HCT116 (cell line): Measurements from ENCODE around the gene GRHPR. TPM values are rescaled to one million over a fixed set of nuclear protein-coding genes. Genes with fewer than 3 reads are reported as not detected.

ENCODE experiments used
- ATAC-seq: fragments of 200-7000 bp; cut with Tn5 transposase; 2 replicates; pipeline ENCODE4 v1.9.1; 2020; ENCODE audit warnings: mild to moderate bottlenecking, moderate library complexity
- BruUV-seq: library from RNA; stranded (reverse); fragments of 400-500 nt; replicated peaks from 2 replicates; lab custom pipeline; 2021; lab: Mats Ljungman, UMichigan
- CTCF ChIA-PET: fragments of 300-600 bp; sonication (Branson Sonifier 250); formaldehyde crosslinking; loops from one replicate; lab custom pipeline; 2021; ENCODE audit warnings: antibody characterized with exemption; lab: Charles Lee
- POLR2A ChIA-PET: fragments of 300-600, 350-600 bp; sonication (Branson Sonifier 250); formaldehyde crosslinking; loops from one replicate; lab custom pipeline; 2021; ENCODE audit warnings: antibody characterized with exemption; lab: Charles Lee
- RAD21 ChIA-PET, 2 experiments: fragments of 300-600 bp; sonication (Branson Sonifier 250); formaldehyde crosslinking; loops; one replicate each; lab custom pipeline; 2023; ENCODE audit warnings: low total read pairs in 2 of 2; ENCODE audit not compliant: uncharacterized antibody in 2 of 2, unreplicated experiment in 2 of 2, low non-redundant PET in 1 of 2; lab: Charles Lee
- DNase-seq: peaks from one replicate; pipeline ENCODE4 v3.0.0-alpha.2; 2010; ENCODE audit warnings: low read depth, low spot score
- H2AFZ ChIP-seq: fragments of 200-600 bp; shearing (Covaris generic), sonication (generic); 2 replicates; pipeline ENCODE4 v1.6.1; 2017; ENCODE audit warnings: low read depth, mixed run types, mixed read lengths, antibody characterized with exemption, low read length; ENCODE audit not compliant: poor library complexity, severe bottlenecking
- H3K27ac ChIP-seq: 2 replicates; pipeline ENCODE4 v1.5.1; 2012; ENCODE audit warnings: low read depth, low read length
- H3K27me3 ChIP-seq: fragments of 200-600 bp; sonication (generic); 2 replicates; pipeline ENCODE4 v1.6.1; 2016; ENCODE audit warnings: mixed run types, low read length, mixed read lengths; ENCODE audit not compliant: insufficient read depth
- H3K36me3 ChIP-seq, 2 experiments: fragments of 200-500 bp in 1 of 2; fragments of 200-600 bp in 1 of 2; sonication (Bioruptor generic) in 1 of 2; sonication (generic) in 1 of 2; 2 replicates each; pipeline versions ENCODE4 v1.5.1 to v1.6.1; 2014 to 2016; ENCODE audit warnings: low read length in 2 of 2, inconsistent platforms in 1 of 2, mixed read lengths in 1 of 2, mixed run types in 1 of 2; ENCODE audit not compliant: insufficient read depth in 2 of 2, control insufficient read depth in 1 of 2
- H3K4me1 ChIP-seq, 2 experiments: fragments of 200-600 bp in 1 of 2; sonication (generic) in 1 of 2; 2 replicates each; pipeline versions ENCODE4 v1.5.1 to v1.6.1; 2012 to 2017; ENCODE audit warnings: low read length in 2 of 2, inconsistent platforms in 1 of 2, mild to moderate bottlenecking in 1 of 2, mixed read lengths in 1 of 2, mixed run types in 1 of 2, moderate library complexity in 1 of 2; ENCODE audit not compliant: insufficient read depth in 2 of 2, control insufficient read depth in 1 of 2
- H3K4me2 ChIP-seq: fragments of 200-600 bp; sonication (generic); 2 replicates; pipeline ENCODE4 v1.6.1; 2017; ENCODE audit warnings: mixed run types, low read length, mixed read lengths
- H3K4me3 ChIP-seq, 2 experiments: fragments of 200-600 bp in 1 of 2; sonication (generic) in 1 of 2; replicated peaks in 1 of 2; 2 replicates each; pipeline ENCODE4 v1.5.1; 2011 to 2016; ENCODE audit warnings: low read length in 2 of 2, control low read depth in 1 of 2, low read depth in 1 of 2, mild to moderate bottlenecking in 1 of 2, mixed read lengths in 1 of 2, mixed run types in 1 of 2
- H3K79me2 ChIP-seq: fragments of 200-600 bp; sonication (generic); 2 replicates; pipeline ENCODE4 v1.6.1; 2017; ENCODE audit warnings: mild to moderate bottlenecking, mixed run types, low read length, moderate library complexity, mixed read lengths; ENCODE audit not compliant: insufficient read depth
- H3K9ac ChIP-seq: fragments of 200-600 bp; sonication (generic); 2 replicates; pipeline ENCODE4 v1.6.1; 2016; ENCODE audit warnings: low read length, mixed read lengths
- H3K9me2 ChIP-seq: fragments of 200-600 bp; sonication (generic), shearing (Covaris generic); 2 replicates; pipeline ENCODE4 v1.6.1; 2017; ENCODE audit warnings: mixed run types, mild to moderate bottlenecking, moderate library complexity; ENCODE audit not compliant: insufficient read depth
- H3K9me3 ChIP-seq, 2 experiments: fragments of 200-500 bp in 1 of 2; fragments of 200-600 bp in 1 of 2; sonication (Bioruptor generic) in 1 of 2; sonication (generic) in 1 of 2; 2 replicates each; pipeline ENCODE4 v1.6.1; 2014 to 2017; ENCODE audit warnings: low read length in 2 of 2, mixed read lengths in 2 of 2, inconsistent platforms in 1 of 2, low read depth in 1 of 2, mild to moderate bottlenecking in 1 of 2, mixed run types in 1 of 2, moderate library complexity in 1 of 2; ENCODE audit not compliant: control insufficient read depth in 1 of 2, insufficient read depth in 1 of 2
- H4K20me1 ChIP-seq: fragments of 200-600 bp; sonication (generic), shearing (Covaris generic); 2 replicates; pipeline ENCODE4 v1.6.1; 2017; ENCODE audit warnings: mixed run types, mild to moderate bottlenecking, moderate library complexity; ENCODE audit not compliant: insufficient read depth
- CBX3 ChIP-seq: IDR thresholded peaks from 2 replicates; pipeline ENCODE4 v1.6.1; 2012; ENCODE audit warnings: low read depth
- EGR1 ChIP-seq: IDR thresholded peaks from 2 replicates; pipeline ENCODE4 v1.6.1; 2012; ENCODE audit warnings: low read depth
- POLR2A ChIP-seq: IDR thresholded peaks from 2 replicates; pipeline ENCODE4 v1.7.0; 2011; ENCODE audit warnings: borderline replicate concordance; ENCODE audit not compliant: insufficient read depth, insufficient read length; ENCODE audit errors: extremely low read depth
- RAD21 ChIP-seq: IDR thresholded peaks from 2 replicates; pipeline ENCODE4 v1.6.1; 2012; ENCODE audit warnings: low read depth, mild to moderate bottlenecking
- SIN3A ChIP-seq: IDR thresholded peaks from 2 replicates; pipeline ENCODE4 v1.6.1; 2012; ENCODE audit warnings: low read depth
- TCF7L2 ChIP-seq: IDR thresholded peaks from 2 replicates; pipeline ENCODE4 v1.7.0; 2011; ENCODE audit warnings: borderline replicate concordance, inconsistent platforms; ENCODE audit not compliant: insufficient read depth, insufficient read length; ENCODE audit errors: extremely low read depth
- intact Hi-C: fragments of 100-400 bp; cut with micrococcal nuclease; formaldehyde crosslinking; loops from 2 replicates; pipeline ENCODE4 v1.10.0; 2022
- total RNA-seq: library from RNA; stranded (reverse); gene quantifications from one replicate; pipeline ENCODE4 v1.2.1, GENCODE V29; 2021; ENCODE audit not compliant: unreplicated experiment
- TF ChIP-seq, protein P1 (sequence below), 3 experiments: fragments of 200-600 bp in 1 of 3; sonication (generic) in 1 of 3; IDR thresholded peaks in 2 of 3; conservative IDR thresholded peaks in 1 of 3; 2 replicates each; pipeline ENCODE4 v1.5.1; 2012 to 2017; ENCODE audit warnings: low read depth in 2 of 3, low read length in 2 of 3, antibody characterized with exemption in 1 of 3, borderline replicate concordance in 1 of 3, control low read depth in 1 of 3, mild to moderate bottlenecking in 1 of 3, mixed read lengths in 1 of 3, mixed run types in 1 of 3, moderate library complexity in 1 of 3; ENCODE audit not compliant: insufficient read depth in 1 of 3

GRHPR gene
- total RNA-seq, 1 experiment from 2014 or later = 106 TPM

GRCh38 chr9:37386988-37387387 lies 35.5 kb upstream of the GRHPR start (continued):
- TF ChIP-seq POLR2A (no peak), SIN3A (no peak), EGR1 (no peak), RAD21 (no peak), TCF7L2 (no peak)

DNA sequence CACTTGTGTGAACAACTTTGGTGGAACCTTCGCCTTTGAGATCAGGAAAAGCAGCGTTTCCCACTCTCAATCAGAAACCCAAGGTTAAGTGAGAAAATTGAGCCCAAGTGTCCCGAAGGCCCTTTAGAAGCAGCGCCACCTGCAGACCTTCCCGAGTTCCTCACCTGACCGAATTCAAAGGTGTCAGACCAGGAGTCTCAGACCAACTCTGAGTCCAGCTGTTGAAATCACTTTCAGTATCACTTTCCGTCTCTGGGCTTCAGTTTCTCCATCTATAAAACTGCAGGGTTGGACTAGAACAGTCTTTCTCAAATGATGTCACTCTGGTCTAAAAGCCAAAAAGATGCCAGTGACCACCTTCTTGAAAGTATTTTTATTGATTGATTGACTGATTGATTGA lies 31.7 kb upstream of the GRHPR start:
- ATAC-seq (peak; percentile 86), DNase-seq (peak; percentile 26)
- H2AFZ ChIP-seq = no peak overlapping the region
- H3K4me2 ChIP-seq = no peak overlapping the region
- no peaks in the 10 kb centered on the region for H4K20me1 ChIP-seq
- H3K4me3 ChIP-seq = no peak overlapping the region
- H3K27ac ChIP-seq = no peak overlapping the region
- no peaks in the 10 kb centered on the region for H3K36me3 ChIP-seq
- ChIA-PET CTCF (interaction anchor here (0.7 to 1.0 kb wide), 3 partner anchors 98 to 518 kb away, joined by 3 to 4 read pairs (median 4); no protein-coding TSS in a partner anchor), RAD21 (no interaction called here), POLR2A (no interaction called here)
- intact Hi-C loops = loop anchor here (2.0 to 10.0 kb wide), 2 partner anchors 394 to 516 kb away; no protein-coding TSS in a partner anchor
- BruUV-seq = no TSS peak
- H3K9ac ChIP-seq = no peak overlapping the region
- peaks cover 0 to 5% of the 10 kb centered on the region in 2 experiments; a peak in 1 of 4 replicates for H3K4me1 ChIP-seq
- no peaks in the 10 kb centered on the region for H3K27me3 ChIP-seq
- no peaks in the 10 kb centered on the region for H3K9me2 ChIP-seq
- H3K79me2 ChIP-seq = no peaks in the 10 kb centered on the region
- TF ChIP-seq, protein P1, sequence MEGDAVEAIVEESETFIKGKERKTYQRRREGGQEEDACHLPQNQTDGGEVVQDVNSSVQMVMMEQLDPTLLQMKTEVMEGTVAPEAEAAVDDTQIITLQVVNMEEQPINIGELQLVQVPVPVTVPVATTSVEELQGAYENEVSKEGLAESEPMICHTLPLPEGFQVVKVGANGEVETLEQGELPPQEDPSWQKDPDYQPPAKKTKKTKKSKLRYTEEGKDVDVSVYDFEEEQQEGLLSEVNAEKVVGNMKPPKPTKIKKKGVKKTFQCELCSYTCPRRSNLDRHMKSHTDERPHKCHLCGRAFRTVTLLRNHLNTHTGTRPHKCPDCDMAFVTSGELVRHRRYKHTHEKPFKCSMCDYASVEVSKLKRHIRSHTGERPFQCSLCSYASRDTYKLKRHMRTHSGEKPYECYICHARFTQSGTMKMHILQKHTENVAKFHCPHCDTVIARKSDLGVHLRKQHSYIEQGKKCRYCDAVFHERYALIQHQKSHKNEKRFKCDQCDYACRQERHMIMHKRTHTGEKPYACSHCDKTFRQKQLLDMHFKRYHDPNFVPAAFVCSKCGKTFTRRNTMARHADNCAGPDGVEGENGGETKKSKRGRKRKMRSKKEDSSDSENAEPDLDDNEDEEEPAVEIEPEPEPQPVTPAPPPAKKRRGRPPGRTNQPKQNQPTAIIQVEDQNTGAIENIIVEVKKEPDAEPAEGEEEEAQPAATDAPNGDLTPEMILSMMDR (IDR thresholded peaks at IDR 0.05 in 2 of 3, conservative IDR thresholded peaks at IDR 0.05 in 1 of 3; ENCODE audit: borderline replicate concordance in 1 of 3, insufficient read depth in 1 of 3, low read depth in 2 of 3, low read length in 2 of 3) = peak; percentile 44 to 83 (median 77); a peak in 5 of 6 replicates
- TF ChIP-seq CBX3 (no peak), RAD21 (peak; percentile 65)
- no peaks in the 10 kb centered on the region for H3K9me3 ChIP-seq
